NCI-H1092 treated with DMSO at 0.1 percent for 48 hours (cell line): Measurements from ENCODE around the gene TICAM2.

Source experiments
- DNase-seq: peaks from one replicate; lab custom pipeline; 2025; lab: John Stamatoyannopoulos, UW

TICAM2 gene

DNA sequence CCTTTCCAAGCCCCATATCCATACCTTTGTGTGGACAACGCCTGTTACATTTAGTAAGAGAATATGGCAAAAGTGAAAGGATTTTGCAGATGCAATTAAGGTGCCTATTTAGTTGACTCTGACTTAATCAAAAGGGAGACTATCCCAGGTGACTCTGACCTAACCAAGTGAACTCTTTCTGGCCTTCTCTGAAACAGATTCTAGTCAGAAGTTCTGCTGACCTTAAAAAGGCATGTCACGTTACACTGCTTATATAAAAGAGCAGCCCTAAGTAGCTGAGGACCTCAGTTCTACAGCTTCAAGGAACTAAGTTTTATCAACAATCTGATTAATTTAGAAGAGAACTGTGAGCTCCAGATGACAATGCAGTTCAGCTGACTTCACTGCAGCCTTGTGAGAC lies 5.7 kb upstream of the TICAM2 start:
- DNase-seq, result no peak

DNA sequence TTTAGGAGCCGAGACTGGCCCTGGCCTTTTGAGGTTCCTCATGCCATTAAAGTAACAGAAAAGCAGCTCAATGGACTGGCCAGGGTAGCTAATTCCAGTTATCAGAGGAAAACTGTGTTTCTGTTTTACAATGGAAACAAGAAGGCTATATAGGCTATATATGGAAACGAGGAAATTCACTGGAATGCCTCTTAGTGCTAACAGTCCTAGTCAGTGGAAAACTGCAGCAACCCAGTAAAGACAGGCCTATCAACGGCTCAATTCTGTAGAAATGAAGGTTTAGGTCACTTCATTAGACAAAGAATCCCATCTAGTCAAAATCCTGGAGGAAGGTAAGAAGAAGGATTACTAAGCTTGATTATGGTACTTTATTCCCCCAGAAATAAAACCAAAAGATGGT lies 3.2 kb upstream of the TICAM2 start:
- DNase-seq, result no peak

DNA sequence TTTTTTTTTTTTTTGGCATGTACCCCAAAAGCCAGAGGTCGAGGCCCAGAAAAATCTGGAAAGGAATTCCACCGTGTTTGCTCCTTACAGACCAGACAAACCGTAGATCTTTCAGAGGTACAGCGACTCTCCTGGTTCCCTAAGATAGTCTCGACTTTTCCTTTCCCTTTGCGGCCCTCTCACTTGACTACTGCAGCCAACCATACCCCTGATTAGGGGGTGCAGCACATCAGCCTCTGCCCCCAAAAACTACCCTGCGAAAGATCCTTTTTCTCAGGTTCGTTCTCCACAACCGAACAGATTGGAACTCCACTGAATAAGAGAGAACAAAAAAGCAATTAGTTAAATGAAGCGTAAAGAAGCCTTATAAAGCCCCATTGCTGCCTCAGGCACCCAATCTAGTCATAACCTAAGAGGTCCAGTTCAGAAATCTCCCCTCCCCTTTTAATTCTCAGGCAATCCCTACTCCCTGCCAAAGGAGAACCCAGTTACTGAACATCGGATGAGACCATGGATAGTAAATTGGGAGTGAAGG lies 379 bp upstream of the TICAM2 start:
- DNase-seq, result no peak

DNA sequence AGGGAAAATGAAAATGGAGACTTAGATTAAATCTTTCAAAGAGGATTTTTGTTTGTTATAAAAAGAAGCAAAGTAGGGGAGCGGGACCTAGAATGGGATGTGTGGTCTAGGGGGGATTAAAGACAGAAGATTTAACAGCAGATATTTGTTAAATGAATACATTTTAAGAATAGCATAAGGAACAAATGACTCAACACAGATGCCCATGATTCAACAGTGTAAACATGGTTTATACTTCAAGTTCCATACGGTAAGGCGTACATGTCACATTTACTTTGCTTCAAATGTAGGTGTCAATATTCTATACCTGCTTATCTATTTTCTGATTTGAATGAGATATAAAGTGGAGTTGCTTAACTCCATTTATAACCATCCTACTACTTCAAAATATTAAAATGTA lies 1.5 kb downstream of the TICAM2 start:
- no peak for DNase-seq

DNA sequence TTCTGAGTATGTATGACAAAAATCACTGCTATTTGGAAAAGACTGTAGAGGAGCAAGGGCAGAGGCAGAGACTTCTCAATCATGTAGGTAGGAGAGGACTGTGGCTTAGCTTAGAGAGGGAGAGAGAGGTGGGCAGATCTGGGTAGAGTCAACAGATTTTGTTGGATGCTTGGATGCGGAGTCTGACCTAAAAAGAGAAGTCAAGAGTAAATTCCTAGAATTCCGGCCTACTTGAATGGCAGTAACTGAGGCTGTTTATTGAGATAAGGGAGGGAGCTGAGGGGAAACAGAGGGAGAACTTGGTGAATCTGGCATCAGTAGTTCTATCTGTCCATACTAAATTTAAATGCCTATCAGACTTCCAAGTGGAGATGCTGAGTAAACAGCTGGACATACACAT lies 2.4 kb downstream of the TICAM2 start:
- no peak for DNase-seq

DNA sequence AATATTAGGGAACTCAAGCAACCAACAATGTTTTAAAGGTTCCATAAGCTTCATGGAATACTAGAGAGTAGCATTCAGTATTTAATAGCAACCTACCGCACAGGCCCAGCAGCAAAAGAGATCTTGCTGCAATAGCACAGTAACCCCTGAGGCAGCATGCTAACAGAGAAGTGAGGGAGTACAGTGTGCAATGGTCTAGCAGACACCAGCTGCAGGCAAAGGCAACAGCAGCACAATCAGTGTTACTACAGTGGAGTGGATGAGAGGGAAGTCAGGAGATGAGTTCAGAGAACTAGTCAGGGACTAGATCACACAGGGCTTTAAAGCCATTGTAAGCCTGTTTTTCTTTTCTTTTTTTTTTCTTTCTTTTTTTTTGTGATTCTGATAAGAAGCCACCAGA lies 2.8 kb downstream of the TICAM2 start:
- DNase-seq, result no peak

DNA sequence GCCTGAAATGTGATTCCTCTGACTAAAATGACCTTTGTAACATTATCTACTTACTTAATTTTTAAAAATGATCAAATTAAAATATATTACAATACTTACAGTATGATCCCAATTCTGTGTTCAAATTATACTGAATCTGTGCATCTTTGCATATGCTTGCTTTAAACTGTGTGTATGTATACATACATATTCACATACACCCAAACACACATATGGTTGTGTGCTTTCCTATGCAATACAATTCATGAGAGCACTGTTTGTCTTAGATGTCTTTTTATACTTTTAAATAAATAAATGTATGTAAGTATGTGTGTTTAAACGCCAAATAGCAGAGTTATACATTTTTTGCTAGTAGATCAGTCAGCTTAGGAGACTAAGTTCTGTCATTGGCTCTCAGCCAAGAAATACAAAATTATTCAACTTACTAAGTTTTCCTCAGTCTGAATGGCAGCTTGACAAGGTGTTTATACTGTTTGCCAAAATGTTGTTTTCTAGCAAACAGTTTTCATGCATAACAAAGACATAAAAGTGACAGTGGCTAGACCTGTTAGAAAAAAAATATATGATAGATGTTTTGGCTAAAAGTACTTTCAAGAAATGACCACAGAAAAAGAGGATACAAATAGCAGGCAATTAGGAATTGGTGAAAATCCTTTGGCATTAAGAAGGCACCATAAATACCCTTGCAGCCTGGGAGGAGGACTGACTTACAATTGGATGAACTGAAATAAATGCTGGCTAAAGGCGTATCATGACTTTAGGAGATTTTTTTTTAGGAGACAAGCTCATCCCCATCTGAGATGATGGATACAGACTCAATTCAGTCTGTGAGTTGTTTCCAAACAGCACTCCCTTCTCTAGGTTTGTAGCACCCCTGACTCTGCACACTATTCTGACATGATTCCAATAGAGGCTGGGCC lies 7.9 kb downstream of the TICAM2 start:
- no peak for DNase-seq

DNA sequence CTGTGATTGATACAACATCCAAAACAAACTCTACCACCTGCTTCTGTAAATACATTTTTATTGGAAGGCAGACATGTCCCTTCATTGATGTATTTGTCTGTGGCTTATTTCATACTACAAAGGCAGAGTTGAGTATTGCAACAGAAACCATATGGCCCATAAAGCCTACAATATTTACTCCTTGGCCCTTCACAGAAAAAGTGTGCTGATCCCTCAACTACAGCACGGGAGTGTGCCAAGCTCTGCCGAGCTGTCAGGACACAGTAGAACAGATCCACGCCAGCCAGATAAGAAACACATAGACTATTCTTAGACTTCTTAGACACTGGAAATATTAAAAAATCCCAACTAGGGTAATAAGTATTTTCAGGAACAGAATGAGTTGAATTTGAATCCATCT lies 13.2 kb downstream of the TICAM2 start:
- no peak for DNase-seq

DNA sequence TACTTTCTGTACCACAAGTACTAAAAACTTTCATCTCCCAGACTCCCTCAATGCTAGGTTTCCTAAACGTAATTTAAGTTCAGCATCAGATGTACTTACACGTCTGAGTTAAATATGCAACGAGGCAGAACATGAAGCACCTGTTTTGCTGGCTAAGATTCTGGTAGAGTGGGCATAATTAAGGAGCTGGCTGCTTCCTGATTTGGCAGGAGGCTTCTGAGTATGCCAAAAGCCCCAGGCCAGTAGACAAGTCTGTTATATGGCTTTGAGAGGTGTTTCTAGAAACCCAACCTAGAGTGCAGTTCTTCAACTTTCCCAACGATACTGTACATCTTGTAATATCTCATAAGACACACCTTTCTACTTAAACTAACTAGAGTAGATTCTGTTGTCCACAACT lies 13.6 kb downstream of the TICAM2 start:
- no peak for DNase-seq

DNA sequence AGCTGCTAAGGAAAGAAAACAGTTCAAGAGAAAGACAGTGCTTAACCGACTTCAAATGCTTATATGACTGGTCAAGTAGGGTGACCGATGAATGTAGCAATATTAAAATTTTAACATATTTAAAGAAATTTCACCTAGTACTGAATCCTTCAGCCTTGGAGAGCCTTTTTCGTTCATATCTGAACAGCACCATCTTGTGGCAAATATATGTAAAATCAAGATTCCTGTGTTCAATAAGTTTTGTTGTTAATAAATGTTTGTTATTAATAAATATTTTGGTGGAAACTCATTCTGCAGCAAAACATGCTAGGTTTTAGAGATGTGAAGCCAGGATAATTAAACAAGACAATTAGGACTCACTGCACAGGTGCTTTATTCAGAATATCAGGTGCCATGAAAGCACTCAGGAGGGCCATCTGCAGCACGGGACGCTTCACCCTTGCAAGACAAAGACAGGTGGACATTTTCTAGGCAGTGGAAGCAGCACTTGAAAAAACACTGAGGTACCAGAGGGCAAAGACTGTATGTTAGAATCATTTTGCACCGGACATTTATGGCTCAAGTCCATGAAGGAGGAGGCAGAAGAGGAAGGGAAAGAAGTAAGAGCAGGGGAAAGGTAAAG lies 15.6 kb downstream of the TICAM2 start:
- peak; percentile 45 for DNase-seq

DNA sequence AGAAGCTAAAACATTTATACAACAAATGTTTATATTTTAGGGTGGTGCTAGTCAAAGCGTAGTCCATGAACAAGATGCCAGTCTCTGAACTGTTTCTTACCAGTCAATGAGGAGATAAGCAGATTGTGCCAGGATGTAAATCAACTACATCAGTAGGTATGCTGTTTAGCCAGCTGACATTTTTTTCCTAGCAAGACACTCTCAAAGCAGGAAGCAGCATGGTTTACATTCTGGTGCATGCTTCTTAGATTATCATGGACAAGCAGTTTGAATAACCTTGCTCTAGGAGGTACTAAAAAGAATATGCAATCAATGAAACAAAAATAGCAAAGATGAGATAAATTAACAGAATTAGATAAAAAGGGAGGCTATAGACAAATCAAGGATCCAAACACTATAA lies 17.0 kb downstream of the TICAM2 start:
- no peak for DNase-seq

DNA sequence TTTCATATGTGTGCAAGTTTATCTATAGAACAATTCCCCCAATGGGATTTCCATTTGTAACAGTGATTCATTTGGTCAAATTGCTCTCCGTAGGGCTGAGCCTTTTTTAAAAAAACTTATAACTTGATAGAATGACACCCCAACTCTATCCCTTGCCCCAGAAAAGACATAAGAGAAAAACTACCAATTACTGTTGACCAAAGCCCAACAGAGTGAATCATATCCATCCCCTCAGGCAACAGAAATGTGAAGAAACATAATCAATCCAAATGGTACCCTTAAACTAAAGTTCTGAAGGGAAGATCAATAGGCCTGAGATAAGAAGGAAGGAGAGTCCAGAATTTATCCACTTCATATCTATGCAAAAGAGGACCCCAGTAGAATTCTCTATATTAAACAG lies 17.8 kb downstream of the TICAM2 start:
- DNase-seq, result no peak

DNA sequence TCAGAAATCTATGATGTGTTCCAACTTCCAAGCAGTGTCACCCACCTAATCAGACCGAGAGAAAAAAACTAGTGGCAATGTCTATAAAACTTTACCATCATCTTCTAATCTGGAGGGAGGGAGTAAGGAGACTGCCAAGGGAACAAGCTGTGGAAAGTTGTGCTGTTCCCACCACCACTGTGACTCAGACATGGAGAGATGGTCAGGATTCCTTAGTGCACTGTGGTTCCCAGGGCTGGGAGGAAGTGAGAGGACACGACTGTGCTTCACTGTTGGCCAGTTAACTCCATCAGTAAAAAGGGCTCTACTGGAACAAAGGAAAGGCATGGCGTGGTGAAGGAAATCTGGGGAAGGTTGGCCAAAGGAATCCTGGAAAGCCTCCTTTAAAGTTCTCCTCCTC lies 18.8 kb downstream of the TICAM2 start:
- no peak for DNase-seq

DNA sequence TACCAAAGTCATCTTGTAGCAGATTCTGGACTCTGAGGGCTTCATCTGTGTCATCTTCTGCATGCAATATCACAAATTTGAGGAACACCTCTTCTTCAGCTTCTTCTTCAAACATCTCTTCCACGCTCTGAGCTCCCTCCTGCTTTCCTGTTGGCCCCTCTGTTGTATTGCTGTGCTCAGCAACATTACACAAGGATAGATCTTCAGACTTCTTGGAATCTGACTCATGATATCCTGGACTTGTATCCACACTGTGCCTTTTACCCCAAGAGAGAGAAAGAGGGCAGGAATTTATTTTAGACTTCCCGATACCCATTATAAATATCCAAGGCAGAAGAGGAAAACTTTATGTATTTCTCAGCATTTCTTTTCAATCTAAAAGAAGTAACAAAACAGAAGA lies 21.3 kb downstream of the TICAM2 start:
- DNase-seq, result no peak

DNA sequence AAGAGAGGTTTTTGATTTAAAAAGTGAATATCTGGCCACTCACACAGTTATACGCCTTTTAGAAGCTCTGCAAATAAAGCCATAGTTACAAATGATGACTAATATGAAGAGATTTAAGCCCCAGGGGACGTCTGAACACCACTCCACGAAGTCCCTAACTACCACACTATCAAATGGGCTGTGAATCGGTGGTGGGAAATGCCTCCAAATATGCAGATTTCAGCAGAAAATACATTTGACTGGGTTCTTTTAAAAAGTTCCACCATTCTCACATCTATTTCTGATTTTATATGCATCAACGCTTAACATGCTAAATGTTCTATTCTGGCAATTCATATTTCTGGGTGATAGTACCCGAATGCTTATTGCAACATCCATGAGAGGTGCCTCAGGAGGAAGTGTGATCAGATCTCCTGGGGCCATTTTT lies 22.5 kb downstream of the TICAM2 start:
- no peak for DNase-seq

DNA sequence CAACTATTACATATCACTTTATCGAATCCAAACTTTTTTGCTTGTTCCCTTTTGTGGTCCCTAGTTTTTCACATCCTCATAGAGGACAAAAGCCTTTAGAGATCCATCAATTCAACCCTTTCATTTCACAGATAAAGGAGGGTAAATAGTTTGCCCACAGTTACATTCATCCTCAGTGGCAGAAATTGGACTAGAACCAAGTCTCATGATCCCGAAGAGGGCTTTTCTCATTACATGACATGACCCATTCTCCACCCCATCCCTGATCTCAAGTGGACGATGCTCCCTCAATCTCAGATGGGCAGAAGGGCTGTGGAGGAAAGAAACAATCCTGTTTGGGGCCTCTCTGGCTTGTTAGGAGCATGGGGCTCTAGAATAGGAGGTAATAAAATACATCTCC lies 23.1 kb downstream of the TICAM2 start:
- DNase-seq, result no peak

DNA sequence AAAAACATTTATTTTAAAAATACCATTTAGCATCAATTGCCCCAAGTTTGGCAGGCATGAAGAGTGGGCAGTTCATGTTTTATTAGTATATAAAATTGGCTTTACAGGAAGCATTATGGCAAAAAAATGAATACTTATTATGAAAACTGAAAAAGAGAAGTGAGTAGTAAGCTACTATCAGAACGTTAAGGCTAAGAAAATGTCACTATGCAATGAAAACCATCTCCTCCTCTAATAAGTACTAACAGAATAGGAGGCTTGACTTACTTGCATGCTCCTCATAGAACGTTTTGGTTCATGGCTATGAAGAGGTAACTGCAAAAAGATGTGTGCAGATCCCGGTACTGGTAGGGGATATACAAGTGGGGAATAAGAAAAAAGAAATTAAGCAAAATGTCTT lies 23.6 kb downstream of the TICAM2 start:
- DNase-seq, result no peak

DNA sequence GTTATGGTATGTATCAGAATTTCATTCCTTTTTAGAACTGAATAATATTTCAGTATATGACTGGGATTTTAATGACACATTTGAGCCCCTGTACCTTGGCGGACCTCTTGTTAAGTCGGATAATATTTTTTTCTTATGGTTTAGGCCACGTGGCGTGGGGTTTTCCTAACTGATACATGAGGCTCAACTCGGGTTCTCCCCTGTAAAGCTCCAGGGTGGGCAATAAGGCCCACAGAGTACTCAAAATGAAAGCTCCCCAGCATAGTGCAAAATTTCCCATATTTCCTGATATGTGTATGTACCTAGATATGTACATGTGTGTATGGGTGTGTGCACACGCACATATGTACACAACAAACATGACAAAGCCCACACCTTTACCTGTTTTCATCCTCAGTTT lies 24.5 kb downstream of the TICAM2 start:
- no peak for DNase-seq

DNA sequence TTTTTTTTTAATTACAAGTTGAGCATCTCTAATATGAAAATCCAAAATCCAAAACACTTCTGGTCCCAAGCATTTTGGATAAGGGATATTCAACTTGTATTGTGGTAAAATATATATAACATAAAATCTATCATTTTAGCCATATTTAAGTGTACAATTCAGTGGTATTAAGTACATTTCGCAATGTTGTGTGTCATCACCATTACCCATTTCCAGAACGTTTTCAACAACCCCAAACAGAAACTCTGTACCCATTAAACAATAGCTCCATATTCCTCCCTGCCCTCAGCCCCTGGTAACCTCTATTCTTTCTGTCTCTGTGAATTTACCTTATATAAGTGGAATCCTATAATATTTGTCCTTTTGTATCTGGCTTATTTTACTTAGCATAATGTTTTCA lies 24.9 kb downstream of the TICAM2 start:
- DNase-seq, result no peak

DNA sequence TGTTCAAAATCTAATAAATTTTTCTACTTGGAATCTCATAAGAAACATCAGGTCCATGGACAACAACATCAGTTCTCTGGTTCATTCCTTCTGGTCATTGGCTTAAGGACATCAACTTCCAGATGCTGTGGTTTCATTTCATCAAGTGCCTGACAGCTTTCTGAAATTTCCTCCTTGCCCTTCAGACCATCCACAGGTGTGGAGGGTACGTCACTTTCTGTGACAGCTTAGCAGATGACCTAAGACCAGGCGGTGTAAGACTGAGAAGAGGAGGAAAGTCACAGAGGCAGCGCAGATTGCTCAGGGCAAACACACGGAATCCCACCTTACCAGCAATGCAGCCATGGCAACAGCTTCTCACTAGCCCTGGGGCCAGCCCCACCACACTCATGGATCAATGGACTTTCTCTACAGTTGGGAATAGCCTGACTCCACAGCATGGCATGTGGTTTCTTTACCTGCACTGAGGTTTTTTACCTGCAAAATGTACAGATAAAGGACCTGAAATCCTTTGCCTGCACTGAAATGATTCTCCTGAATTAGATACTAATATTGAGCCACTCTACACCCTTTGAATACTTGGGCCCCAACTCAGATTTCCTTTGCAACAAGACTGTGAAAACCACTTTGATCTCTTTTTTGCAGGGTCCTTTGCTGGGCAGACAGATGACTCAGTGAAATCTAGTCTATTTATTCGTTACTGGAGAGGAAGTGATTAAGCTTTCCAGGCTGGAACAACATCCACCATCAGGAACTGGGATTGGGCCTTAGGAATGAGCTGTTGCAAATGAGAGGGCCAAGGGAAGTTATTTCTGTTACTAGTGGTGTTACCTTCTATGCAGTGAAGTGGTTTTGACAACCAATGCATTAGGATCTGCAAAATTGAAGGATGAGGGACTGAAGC lies 26.9 kb downstream of the TICAM2 start:
- DNase-seq, result no peak

DNA sequence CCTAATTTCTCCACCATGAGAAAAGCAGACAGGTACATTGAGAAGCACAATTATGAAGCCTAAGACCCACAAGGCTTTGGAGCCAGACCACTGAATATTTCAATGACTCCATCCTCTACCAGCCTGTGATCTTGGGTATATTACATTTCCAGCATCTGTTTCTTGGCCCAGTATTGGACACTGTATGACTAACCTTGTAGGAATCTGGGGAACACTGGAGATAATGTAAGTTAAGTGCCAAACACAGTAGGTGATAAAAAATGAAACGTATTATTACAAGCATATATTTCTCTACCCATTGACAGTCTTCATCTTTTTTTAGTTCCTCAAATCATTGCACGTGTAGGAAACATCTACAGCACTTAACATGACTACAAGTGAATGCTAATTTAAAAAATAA lies 29.1 kb downstream of the TICAM2 start:
- DNase-seq, result no peak

DNA sequence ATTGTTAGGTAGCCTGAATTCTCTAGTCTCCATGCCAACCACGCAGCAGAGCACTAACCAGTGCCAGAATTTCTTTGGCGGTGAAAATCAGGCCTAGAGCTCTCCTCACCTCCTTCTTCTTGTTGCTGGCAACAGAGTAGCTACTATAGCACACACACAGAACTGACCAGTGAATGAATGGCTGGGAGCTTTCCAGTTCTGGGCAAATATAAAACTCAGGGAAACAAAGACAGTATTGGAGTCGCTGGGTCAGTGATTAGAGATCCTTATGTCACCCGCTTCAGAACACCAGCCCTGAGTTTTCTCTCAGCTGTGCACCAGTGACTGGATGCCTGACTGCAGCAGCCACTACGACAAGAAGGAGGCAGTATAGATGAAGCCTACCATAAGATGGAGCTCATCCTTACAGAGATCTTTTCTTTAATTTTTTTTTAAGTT lies 30.8 kb downstream of the TICAM2 start:
- no peak for DNase-seq
